Testis (tissue), 2 donors: ENCODE measurements around the gene NPHP4.

ENCODE experiments used
- POLR2A ChIP-seq: fragments of 450-650 bp; IDR thresholded peaks from one replicate; pipeline ENCODE4 v1.6.1; 2017; ENCODE audit warnings: antibody characterized with exemption, mild to moderate bottlenecking, moderate library complexity
- TF ChIP-seq, protein P1 (sequence below), 3 experiments: fragments of 450-650 bp in 2 of 3; fragments of 200-600 bp in 1 of 3; sonication (generic) in 1 of 3; IDR thresholded peaks; one replicate each; pipeline ENCODE4 v1.5.1; 2016 to 2019; ENCODE audit warnings: antibody characterized with exemption in 3 of 3, mild to moderate bottlenecking in 2 of 3, moderate library complexity in 1 of 3

DNA sequence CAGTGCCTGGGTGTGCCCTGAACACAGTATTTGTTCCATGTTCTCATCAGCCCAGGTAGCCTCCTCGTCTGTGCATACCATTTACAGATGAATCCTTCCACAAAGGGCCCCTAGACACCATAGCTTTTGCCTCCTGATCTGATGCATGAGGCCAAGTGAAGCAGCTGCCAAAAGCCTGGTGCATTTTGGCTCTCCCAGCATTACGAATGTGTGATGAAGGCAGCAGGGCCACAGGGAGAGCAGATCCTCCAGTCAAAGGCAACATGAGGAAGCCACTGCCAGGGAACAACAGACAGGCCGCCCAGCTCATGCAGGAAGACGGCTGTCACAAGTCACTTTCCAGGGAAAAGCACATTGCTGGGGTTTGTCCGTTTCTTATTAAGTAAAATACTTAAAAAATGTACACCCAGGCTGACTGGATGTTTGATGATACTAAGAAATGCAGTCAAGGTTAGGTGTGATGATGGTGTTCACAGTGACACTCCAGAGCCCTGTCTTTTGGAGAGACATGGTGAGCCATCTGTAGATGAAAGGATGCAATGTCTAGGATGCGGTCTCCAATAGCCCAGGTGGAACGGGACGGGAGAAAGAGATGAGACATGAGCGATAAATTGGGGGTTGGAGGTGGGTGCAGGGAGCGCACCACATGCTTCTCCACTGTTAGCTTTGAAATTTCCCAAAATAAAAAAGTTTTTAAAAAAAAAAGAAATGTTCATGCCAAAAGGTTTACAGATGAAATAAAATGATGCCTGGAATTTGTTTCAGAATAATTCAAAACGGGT is 48.7 kb downstream of the NPHP4 start:
- TF ChIP-seq, protein P1, sequence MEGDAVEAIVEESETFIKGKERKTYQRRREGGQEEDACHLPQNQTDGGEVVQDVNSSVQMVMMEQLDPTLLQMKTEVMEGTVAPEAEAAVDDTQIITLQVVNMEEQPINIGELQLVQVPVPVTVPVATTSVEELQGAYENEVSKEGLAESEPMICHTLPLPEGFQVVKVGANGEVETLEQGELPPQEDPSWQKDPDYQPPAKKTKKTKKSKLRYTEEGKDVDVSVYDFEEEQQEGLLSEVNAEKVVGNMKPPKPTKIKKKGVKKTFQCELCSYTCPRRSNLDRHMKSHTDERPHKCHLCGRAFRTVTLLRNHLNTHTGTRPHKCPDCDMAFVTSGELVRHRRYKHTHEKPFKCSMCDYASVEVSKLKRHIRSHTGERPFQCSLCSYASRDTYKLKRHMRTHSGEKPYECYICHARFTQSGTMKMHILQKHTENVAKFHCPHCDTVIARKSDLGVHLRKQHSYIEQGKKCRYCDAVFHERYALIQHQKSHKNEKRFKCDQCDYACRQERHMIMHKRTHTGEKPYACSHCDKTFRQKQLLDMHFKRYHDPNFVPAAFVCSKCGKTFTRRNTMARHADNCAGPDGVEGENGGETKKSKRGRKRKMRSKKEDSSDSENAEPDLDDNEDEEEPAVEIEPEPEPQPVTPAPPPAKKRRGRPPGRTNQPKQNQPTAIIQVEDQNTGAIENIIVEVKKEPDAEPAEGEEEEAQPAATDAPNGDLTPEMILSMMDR (IDR thresholded peaks at IDR 0.05) = no peak
- no peak for TF ChIP-seq POLR2A
